IPS-20b (cell line): ENCODE results near the gene KLHL11.

ENCODE experiments used
- H3K27ac ChIP-seq: one replicate; pipeline ENCODE4 v1.5.1; 2013; ENCODE audit warnings: low read length
- H3K27me3 ChIP-seq: 2 replicates; pipeline ENCODE4 v1.6.1; 2013; ENCODE audit warnings: mild to moderate bottlenecking, low read length, inconsistent platforms; ENCODE audit not compliant: insufficient read depth
- H3K36me3 ChIP-seq: 2 replicates; pipeline ENCODE4 v1.6.1; 2013; ENCODE audit warnings: low read depth, mild to moderate bottlenecking, inconsistent platforms, low read length, moderate library complexity; ENCODE audit not compliant: insufficient read depth
- H3K4me1 ChIP-seq: 2 replicates; pipeline ENCODE4 v1.6.1; 2013; ENCODE audit warnings: mild to moderate bottlenecking, control low read depth, inconsistent platforms, low read length, moderate library complexity; ENCODE audit not compliant: insufficient read depth
- H3K4me3 ChIP-seq: 2 replicates; pipeline ENCODE4 v1.5.1; 2013; ENCODE audit warnings: mild to moderate bottlenecking, low read length, inconsistent platforms
- H3K9ac ChIP-seq: 2 replicates; pipeline ENCODE4 v1.6.1; 2013; ENCODE audit warnings: low read depth, mild to moderate bottlenecking, inconsistent platforms, low read length, moderate library complexity
- H3K9me3 ChIP-seq: 2 replicates; pipeline ENCODE4 v1.6.1; 2013; ENCODE audit warnings: mild to moderate bottlenecking, low read depth, low read length, inconsistent platforms; ENCODE audit not compliant: insufficient read depth

Gene KLHL11, protein sequence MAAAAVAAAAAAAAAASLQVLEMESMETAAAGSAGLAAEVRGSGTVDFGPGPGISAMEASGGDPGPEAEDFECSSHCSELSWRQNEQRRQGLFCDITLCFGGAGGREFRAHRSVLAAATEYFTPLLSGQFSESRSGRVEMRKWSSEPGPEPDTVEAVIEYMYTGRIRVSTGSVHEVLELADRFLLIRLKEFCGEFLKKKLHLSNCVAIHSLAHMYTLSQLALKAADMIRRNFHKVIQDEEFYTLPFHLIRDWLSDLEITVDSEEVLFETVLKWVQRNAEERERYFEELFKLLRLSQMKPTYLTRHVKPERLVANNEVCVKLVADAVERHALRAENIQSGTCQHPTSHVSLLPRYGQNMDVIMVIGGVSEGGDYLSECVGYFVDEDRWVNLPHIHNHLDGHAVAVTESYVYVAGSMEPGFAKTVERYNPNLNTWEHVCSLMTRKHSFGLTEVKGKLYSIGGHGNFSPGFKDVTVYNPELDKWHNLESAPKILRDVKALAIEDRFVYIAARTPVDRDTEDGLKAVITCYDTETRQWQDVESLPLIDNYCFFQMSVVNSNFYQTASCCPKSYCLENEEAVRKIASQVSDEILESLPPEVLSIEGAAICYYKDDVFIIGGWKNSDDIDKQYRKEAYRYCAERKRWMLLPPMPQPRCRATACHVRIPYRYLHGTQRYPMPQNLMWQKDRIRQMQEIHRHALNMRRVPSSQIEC

GRCh38 chr17:41864836-41865595 is at the start of gene KLHL11:
KLHL11 (minus strand) TSS chr17:41865423; CDS start chr17:41865370, 53 bp downstream.
- peak within 1 kb of the TSS; percentile 95 for H3K9ac ChIP-seq
- no peaks in the 10 kb centered on the region for H3K9me3 ChIP-seq
- peaks cover 20% of the 10 kb centered on the region for H3K4me1 ChIP-seq
- peak within 1 kb of the TSS; percentile 73 for H3K4me3 ChIP-seq
- peak within 1 kb of the TSS; percentile 64 for H3K27ac ChIP-seq
- H3K36me3 ChIP-seq = peaks cover 32% of the 10 kb centered on the region
- no peaks in the 10 kb centered on the region for H3K27me3 ChIP-seq

- no peak overlapping the region for H3K4me3 ChIP-seq
- no peaks in the 10 kb centered on the region for H3K9me3 ChIP-seq
- H3K9ac ChIP-seq = peak overlapping the region; percentile 13; the same call in 1 of the 2 replicates
- peaks cover 22% of the 10 kb centered on the region; the same call in 1 of the 2 replicates for H3K4me1 ChIP-seq
- no peak overlapping the region for H3K27ac ChIP-seq
- H3K27me3 ChIP-seq = no peaks in the 10 kb centered on the region
- H3K36me3 ChIP-seq = peaks cover 50% of the 10 kb centered on the region
These were observed 49.8 kb upstream of the KLHL11 start for GRCh38 chr17:41915020-41915419.

DNA sequence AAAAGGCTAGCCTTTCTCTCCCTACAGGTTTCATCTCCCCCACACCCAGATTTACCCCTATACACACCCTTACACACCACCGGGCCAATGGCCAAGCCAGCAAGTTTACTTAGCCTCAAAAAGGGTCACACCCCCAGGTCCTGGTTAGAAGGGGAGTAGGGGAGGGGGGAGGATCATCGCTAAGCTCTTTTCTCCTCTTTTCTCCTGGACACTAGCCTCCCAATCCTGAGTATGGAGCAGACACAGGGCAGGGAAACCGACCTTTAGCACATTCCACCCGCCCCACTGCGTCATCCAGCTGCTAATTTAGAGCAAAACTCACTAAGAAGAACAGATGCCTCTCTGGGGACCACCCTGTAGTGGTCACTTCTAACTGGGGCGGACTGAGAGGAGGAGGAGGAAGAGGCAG is 49.1 kb upstream of the KLHL11 start:
- H3K27me3 ChIP-seq = no peaks in the 10 kb centered on the region
- H3K9me3 ChIP-seq = no peaks in the 10 kb centered on the region
- H3K4me1 ChIP-seq = peaks cover 18% of the 10 kb centered on the region; the same call in 1 of the 2 replicates
- H3K9ac ChIP-seq = peak overlapping the region; percentile 13; the same call in 1 of the 2 replicates
- peaks cover 57% of the 10 kb centered on the region for H3K36me3 ChIP-seq
- no peak overlapping the region for H3K27ac ChIP-seq
- no peak overlapping the region for H3K4me3 ChIP-seq

GRCh38 chr17:41913798-41914197 is 48.6 kb upstream of the KLHL11 start:
- no peak overlapping the region for H3K4me3 ChIP-seq
- no peak overlapping the region for H3K27ac ChIP-seq
- peaks cover 62% of the 10 kb centered on the region for H3K36me3 ChIP-seq
- H3K9me3 ChIP-seq = no peaks in the 10 kb centered on the region
- peaks cover 18% of the 10 kb centered on the region; the same call in 1 of the 2 replicates for H3K4me1 ChIP-seq
- H3K27me3 ChIP-seq = no peaks in the 10 kb centered on the region
- no peak overlapping the region for H3K9ac ChIP-seq

- Histone ChIP-seq H3K9me3 (no peaks in the 10 kb centered on the region), H3K27ac (no peak overlapping the region), H3K36me3 (peaks cover 71% of the 10 kb centered on the region), H3K9ac (no peak overlapping the region), H3K4me3 (no peak overlapping the region), H3K4me1 (peaks cover 18% of the 10 kb centered on the region; the same call in 1 of the 2 replicates), H3K27me3 (no peaks in the 10 kb centered on the region)
These were observed 47.7 kb upstream of the KLHL11 start for GRCh38 chr17:41912925-41913324.

GRCh38 chr17:41910701-41911391 is 45.6 kb upstream of the KLHL11 start:
- Histone ChIP-seq H3K4me3 (no peak overlapping the region), H3K27me3 (no peaks in the 10 kb centered on the region), H3K36me3 (peaks cover 92% of the 10 kb centered on the region), H3K27ac (no peak overlapping the region), H3K9ac (no peak overlapping the region), H3K4me1 (peaks cover 8% of the 10 kb centered on the region; the same call in 1 of the 2 replicates), H3K9me3 (no peaks in the 10 kb centered on the region)

GRCh38 chr17:41909088-41909487 is 43.9 kb upstream of the KLHL11 start:
- Histone ChIP-seq H3K27me3 (no peaks in the 10 kb centered on the region), H3K9ac (no peak overlapping the region), H3K9me3 (no peaks in the 10 kb centered on the region), H3K27ac (no peak overlapping the region), H3K4me3 (no peak overlapping the region), H3K4me1 (no peaks in the 10 kb centered on the region; the same call in 1 of the 2 replicates), H3K36me3 (peaks cover 100% of the 10 kb centered on the region)

GRCh38 chr17:41907633-41908539 is 42.7 kb upstream of the KLHL11 start:
- Histone ChIP-seq H3K9ac (no peak overlapping the region), H3K9me3 (no peaks in the 10 kb centered on the region), H3K4me3 (no peak overlapping the region), H3K27me3 (no peaks in the 10 kb centered on the region), H3K27ac (no peak overlapping the region), H3K36me3 (peaks cover 98% of the 10 kb centered on the region), H3K4me1 (no peaks in the 10 kb centered on the region)

DNA sequence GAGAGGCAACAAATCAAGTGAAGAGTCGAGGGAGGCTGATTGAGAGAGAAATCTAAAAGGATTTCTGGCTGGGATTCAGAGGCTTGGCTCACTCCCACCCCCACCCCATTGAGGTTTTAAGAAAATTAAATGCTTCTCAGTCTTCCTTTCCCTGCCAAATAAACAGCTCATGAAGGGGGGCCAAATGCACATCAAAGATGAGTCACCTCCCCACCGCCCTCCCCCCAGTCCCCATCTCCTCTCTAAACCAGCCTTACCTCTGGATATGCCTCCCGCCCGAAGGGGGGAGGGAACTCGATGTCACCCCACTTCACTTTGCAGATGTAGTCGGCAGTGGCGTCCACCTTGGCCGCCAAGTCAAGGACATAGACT is 41.9 kb upstream of the KLHL11 start:
- H3K36me3 ChIP-seq = peaks cover 98% of the 10 kb centered on the region
- no peak overlapping the region for H3K4me3 ChIP-seq

DNA sequence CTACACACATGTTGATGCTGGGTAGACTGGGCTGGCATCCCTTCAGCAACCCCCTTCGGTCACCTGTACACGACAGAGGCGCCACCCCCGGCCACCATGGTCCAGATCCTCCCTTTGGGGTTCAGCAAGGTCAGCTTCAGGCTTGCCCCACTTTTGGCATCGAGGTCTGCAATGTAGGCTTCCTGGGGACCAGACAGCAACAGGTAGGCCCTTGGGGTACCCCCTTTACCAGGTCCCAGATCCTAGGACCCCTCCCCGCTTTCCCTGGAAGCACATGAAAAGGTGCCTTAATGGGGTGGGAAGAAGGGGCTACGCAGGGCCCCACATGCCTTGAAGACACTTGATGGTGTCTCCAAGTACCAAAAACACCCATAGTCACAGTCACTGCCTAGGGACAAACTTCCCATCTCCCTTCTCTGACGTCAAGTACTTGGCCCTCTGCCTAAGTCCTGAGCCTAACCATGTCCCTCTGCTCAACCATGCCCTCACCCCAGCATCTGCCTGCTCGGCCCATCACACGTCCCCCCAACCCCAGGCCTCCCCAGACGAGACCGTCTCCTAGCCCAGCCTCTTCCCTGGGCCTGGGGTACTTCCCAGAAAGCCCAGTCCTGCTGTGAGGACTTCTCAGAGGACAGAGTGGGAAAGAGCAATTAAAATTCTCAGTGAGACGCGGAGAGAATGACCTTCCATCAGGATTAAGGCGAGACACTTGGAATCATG is 41.4 kb upstream of the KLHL11 start:
- no peaks in the 10 kb centered on the region for H3K4me1 ChIP-seq
- H3K9ac ChIP-seq = no peak overlapping the region
- no peaks in the 10 kb centered on the region for H3K27me3 ChIP-seq
- peaks cover 98% of the 10 kb centered on the region for H3K36me3 ChIP-seq
- H3K4me3 ChIP-seq = no peak overlapping the region
- H3K27ac ChIP-seq = no peak overlapping the region
- no peaks in the 10 kb centered on the region for H3K9me3 ChIP-seq

More for the DNA sequence above, 41.9 kb upstream of the KLHL11 start:
- Histone ChIP-seq H3K9ac (no peak overlapping the region), H3K9me3 (no peaks in the 10 kb centered on the region), H3K27me3 (no peaks in the 10 kb centered on the region), H3K27ac (no peak overlapping the region), H3K4me1 (no peaks in the 10 kb centered on the region)
